GM19463 (cell line): ENCODE data around the gene NAV2.

Source experiments
- ATAC-seq: cut with Tn5 transposase; IDR thresholded peaks from one replicate; pipeline ENCODE4 v1.9.1; 2021; ENCODE audit warnings: mild to moderate bottlenecking, moderate library complexity; ENCODE audit not compliant: unreplicated experiment

The NAV2 gene

DNA sequence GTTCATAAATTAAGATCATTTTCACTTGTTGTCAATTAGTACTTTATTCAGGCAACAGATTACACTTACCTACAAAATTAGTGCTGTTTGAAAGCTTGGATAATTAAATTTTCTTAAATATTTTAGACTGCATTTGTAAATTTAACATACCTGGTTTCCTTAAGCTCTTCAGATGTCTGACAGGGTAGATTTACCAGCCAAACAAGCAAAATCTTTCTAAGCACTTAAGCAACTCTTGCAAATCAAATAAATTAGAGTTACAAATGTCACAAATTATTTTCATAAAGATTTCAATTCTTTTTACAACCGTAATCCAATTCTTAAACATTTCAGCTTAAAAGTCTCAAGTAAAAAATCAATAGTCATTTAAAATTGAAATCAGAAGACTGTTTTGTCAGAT, 317.8 kb downstream of the NAV2 start:
- no peak for ATAC-seq

DNA sequence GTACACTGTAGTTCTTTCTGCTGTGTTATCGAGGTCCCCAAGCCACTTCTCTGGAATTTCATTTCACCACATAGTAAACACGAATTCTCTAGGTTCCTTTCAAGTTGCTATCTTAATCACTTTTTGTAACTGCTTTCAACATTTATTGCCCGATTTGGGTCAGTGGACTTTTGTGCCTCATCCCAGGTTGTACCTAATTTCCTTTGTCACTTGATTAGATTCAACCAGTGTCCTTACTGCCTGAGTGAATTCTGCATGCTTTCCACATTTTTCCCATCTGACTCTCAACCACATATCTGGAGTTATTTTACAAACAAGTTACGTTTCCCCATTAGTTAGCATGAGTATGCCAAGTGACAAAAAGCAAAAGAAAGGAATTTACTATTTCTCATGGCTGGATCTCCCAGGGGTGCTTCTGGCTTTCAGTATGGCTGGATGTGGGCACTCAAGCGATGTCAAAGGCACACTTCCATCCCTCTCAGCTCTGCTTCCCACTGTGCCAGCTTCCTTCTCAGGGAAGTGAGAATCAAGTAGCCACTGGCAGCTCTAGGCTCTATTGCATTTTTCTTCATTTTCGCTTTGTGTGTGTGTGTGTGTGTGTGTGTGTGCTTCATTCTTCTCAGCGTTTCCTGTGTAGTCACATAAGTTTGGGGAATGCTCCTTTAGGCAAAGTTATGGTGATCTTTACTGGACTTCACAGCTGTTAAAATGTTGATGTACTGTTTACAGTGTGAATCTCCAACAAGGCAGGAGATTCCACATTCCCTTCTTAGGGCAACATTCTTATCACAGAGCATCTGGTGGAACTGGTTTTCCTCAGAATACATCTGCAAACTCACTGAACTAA, 318.7 kb downstream of the NAV2 start:
- no peak for ATAC-seq

GRCh38 chr11:20032127-20032526, 319.5 kb downstream of the NAV2 start:
- no peak for ATAC-seq

DNA sequence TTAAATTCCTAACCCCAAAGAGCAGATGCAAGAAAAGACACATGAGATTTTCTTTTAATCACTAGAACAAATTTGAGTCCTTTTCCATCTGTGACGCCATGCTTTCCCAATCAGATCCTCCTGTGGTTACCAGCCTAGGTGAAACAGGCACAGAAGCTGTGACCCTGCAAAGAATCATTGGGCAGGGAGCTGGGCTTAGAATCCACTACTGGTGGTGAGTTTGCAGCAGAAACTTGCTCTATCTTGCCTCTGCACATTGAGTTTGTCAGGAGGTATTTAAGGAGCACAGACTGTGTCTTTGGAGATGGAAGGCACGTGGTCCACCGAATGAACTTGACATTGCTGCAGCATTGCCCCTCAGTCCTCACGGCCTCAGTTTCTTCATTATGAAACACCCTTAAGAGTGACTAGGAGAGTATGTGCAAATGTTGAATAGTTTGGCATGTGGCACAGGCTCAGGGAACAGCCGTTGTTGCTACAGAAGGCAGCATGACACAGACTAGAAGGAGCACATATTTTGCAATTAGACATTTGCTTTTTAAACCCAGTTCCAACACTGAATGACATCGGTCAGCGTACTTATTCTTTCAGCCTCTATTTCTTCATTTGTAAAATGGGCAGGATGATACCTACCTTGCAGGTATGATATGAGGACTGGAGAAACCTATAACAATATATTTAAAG, 320.1 kb downstream of the NAV2 start:
- ATAC-seq, result no peak

GRCh38 chr11:20033806-20034205, 321.2 kb downstream of the NAV2 start:
- ATAC-seq, result no peak

DNA sequence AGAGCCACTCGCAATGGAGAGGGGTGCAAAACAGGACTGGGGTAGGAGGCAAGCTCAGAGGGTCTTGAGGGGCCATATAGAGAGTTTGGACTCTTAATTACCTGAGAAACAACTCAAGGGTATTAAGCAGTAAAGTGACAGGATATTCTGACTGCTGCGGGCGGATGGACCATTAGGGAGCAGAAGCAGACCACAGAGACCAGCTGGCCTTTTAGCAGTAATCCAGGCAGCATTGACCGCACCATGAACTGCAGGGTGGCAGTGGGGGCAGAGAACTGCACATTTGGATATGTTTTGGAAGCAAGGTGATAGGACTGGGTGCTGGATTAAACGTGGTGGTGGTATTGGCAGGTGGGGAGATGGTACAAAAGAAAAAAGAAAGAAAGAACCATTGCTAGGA, 322.3 kb downstream of the NAV2 start:
- no peak for ATAC-seq

DNA sequence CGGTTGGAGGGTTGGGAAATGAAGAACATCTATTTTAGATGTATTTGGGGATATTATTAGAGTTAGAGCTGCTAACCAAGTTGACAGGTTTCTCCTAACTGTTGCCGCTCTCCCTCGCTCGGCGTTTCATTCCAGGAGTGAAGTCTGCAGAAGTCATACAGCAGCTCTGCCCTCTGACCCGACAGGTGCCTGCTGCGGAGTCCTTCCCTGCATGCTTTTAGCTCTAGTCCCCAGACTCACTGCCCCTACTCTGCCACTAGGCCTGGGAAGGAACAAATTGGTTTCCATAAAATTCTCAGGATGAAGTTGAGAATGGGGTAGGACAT, 322.7 kb downstream of the NAV2 start:
- no peak for ATAC-seq

DNA sequence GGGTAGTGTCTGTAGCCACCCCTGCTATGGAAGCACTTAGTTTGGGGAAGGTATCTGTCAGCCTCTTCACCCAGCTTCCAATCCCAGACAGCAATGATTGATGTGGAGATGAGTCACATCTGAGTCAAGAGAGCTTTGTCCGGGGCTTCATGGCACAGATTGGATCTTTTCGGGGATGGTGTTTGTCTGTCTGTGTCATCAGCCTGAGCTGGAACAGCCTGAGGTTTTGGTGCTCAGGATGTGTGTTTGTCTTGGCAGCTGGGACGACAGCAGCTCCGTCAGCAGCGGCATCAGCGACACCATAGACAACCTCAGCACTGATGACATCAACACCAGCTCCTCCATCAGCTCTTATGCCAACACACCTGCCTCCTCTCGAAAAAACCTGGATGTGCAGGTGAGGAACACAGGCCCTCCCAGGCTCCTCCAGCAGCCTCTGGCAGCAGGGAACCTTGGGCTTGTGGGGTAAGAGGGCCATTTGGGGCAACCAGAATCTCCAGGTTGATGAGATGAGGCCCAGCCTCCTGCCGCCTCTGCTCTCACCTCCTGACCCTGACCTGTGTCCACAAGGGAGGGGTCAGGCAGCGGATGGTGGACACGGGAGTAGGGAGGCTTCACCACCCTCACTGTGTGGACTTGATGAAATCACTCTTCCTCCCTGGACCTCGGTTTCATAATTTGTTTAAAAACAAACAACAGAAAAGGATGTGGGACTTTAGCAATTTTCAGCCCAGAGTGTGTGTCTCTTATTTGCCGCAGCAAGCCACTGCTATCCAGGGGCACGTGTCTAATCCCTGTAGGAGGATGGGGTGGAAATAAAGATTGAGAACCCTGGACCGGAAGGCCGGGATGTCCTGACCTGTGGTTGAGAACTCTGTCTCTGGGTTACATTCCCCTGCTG, 323.3 kb downstream of the NAV2 start:
- ATAC-seq, result no peak

DNA sequence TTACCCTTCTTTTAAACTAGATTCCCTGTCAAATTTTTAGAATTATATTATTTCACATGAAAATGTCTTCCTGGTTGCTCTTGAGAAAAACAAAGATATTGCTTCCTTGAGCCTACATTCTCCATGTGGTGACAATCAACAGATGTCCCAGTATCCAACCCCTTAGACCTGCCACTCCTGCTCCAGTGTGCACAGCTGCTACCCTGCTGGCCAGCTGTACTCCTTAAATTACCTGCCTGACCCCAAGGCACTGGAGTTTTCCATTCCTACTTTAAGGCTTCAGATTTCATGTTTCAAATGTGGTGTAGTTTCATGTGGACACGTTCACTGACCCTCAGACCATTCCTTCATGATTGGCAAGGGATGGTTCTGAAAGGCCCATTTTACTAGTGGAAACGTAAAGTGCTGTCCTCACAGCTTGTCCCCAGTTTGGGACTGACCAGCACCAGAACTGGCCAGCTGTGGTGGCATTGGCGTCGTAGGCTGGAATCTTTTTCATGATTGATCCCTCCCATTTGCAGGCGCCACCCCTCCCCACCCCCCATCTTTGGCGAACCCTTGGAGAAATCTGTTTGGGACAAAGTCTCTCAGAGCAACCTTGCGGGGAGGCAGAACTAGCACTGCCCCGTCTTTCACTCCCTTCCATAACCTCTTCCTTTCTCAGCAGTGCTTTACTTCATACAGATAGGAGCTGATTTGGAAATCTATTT, 324.1 kb downstream of the NAV2 start:
- ATAC-seq, result no peak

- ATAC-seq, result peak; percentile 69
Observed at GRCh38 chr11:20037396-20038153, 324.9 kb downstream of the NAV2 start.

GRCh38 chr11:20038412-20038811, 325.8 kb downstream of the NAV2 start:
- no peak for ATAC-seq

- ATAC-seq, result no peak
Observed at GRCh38 chr11:20038972-20039371, 326.3 kb downstream of the NAV2 start.

- no peak for ATAC-seq
Observed at GRCh38 chr11:20041499-20041898, 328.9 kb downstream of the NAV2 start.

DNA sequence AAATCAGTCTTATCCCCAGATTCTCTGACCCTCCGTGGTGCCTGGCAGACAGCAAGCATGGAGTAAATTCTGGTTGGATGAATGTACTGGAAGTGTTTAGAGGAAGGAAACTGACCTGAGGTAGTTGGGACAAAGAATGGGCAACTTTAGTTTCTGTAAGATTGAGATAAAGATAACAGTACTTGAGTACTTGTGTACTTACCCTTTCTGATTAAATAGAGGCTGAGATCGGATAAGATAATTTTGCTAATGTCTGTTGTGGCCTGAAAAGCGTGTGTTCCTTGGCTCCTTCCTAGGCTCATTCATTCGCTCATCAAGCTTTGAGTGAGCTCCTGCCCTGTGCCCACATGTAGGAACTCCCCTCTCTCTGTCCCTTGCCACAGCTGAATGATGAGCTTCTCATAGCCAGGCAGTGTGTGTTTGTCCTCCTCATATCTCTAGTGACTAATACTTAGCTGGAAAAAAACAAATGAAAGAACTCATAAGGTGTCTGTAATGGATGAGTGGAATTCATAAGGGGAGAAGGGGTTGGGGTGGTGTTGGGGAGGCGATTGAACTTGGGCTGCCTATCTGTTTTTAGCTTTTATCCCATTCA, 329.5 kb downstream of the NAV2 start:
- ATAC-seq, result no peak

GRCh38 chr11:20042811-20043341, 330.2 kb downstream of the NAV2 start:
- ATAC-seq, result no peak

GRCh38 chr11:20043992-20044391, 331.4 kb downstream of the NAV2 start:
- ATAC-seq, result no peak

DNA sequence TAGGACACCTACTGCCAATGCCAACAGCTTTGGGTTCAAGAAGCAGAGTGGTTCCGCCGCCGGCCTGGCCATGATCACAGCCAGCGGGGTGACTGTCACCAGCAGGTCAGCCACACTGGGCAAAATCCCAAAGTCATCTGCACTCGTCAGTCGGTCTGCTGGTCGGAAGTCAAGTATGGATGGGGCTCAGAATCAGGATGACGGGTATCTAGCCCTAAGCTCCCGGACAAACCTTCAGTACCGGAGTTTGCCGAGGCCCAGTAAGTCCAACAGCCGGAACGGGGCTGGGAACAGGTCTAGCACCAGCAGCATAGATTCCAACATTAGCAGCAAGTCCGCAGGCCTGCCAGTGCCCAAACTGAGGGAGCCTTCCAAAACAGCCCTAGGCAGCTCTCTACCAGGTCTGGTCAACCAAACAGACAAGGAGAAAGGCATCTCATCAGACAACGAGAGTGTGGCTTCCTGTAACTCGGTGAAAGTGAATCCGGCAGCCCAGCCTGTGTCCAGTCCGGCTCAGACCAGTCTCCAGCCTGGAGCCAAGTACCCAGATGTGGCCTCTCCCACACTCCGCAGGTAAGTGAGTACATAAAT, 332.6 kb downstream of the NAV2 start:
- ATAC-seq, result no peak

- ATAC-seq, result no peak
Observed at GRCh38 chr11:20046416-20046815, 333.8 kb downstream of the NAV2 start.
